Measurements from ENCODE around the gene DNTT. TPM values are rescaled to one million over a fixed set of nuclear protein-coding genes. Genes with fewer than 3 reads are reported as not detected.

Gene DNTT
- total and polyA plus RNA-seq, 9 of the 15 experiments (the other 6 are each of a cell fraction or from before 2014, with no cell fraction given), result not detected

GRCh38 chr10:96374985-96375830 is 71.0 kb downstream of the DNTT start (continued):
- peak; percentile 83 for TF ChIP-seq MGA (IDR thresholded peaks at IDR 0.05)
- 0 out of 2 replicates have a peak, but pooled peaks have one; percentile 21 for TF ChIP-seq GABPB1 (CRISPR knock-in tag; IDR thresholded peaks at IDR 0.05)
- TF ChIP-seq DEAF1 (CRISPR knock-in tag; IDR thresholded peaks at IDR 0.05), result peak; percentile 21; the same call in 1 of the 2 replicates
- 0 out of 2 replicates have a peak, but pooled peaks have one; percentile 33 for TF ChIP-seq FOXP1 (CRISPR knock-in tag; IDR thresholded peaks at IDR 0.05)
- TF ChIP-seq NRF1 (conservative IDR thresholded peaks at IDR 0.05 in 1 of 2, IDR thresholded peaks at IDR 0.05 in 1 of 2), result peak in 1 of 2 experiments; percentile 54; a peak in 3 of 4 replicates
- TF ChIP-seq E2F6 (IDR thresholded peaks at IDR 0.05; ENCODE audit: borderline replicate concordance in 1 of 2, extremely low read depth in 1 of 2, insufficient read depth in 1 of 2, insufficient read length in 1 of 2, low read depth in 1 of 2, low read length in 1 of 2, poor library complexity in 1 of 2, severe bottlenecking in 1 of 2), result peak; percentile 78 to 81
- no peak for TF ChIP-seq U2AF2 (optimal IDR thresholded peaks at IDR 0.05; ENCODE audit: low read depth, low read length)
- no peak for TF ChIP-seq BRF1 (IDR thresholded peaks at IDR 0.05; ENCODE audit: borderline replicate concordance, extremely low read depth, insufficient read length)
- 0 out of 4 replicates have a peak, but pooled peaks of 1 of the 2 experiments have one; percentile 38 for TF ChIP-seq FOXA3 (CRISPR knock-in tag; conservative IDR thresholded peaks at IDR 0.05 in 1 of 2, IDR thresholded peaks at IDR 0.05 in 1 of 2)

All from K562 (cell line).